T-helper 2 cell treated with Interferon-gamma antibody and Interleukin-4, amounts not matched to agents 5 μg/mL and 100 μg/mL, for 36 hours (primary cell): ENCODE measurements around the gene KMT2E.

Source experiments
- DNase-seq: peaks from one replicate; pipeline ENCODE4 v3.0.0; 2021; ENCODE audit warnings: low spot score
- H3K27ac Mint-ChIP-seq: one replicate; pipeline ENCODE4 v1.8.0; 2021; ENCODE audit warnings: mild to moderate bottlenecking, mixed read lengths
- H3K27me3 Mint-ChIP-seq: one replicate; pipeline ENCODE4 v1.8.0; 2021; ENCODE audit warnings: low read depth, mixed read lengths
- H3K36me3 Mint-ChIP-seq: one replicate; pipeline ENCODE4 v1.8.0; 2021; ENCODE audit warnings: low read depth, mixed read lengths
- H3K4me1 Mint-ChIP-seq: one replicate; pipeline ENCODE4 v1.8.0; 2021; ENCODE audit warnings: low read depth, mixed read lengths
- H3K4me3 Mint-ChIP-seq: one replicate; pipeline ENCODE4 v1.8.0; 2022; ENCODE audit warnings: mild to moderate bottlenecking, moderate library complexity, mixed read lengths
- H3K9me3 Mint-ChIP-seq: one replicate; pipeline ENCODE4 v1.8.0; 2021; ENCODE audit warnings: mixed read lengths

KMT2E gene

GRCh38 chr7:105132835-105133234 is 118.8 kb downstream of the KMT2E start:
- peaks cover 23% of the 10 kb centered on the region for H3K36me3 Mint-ChIP-seq
- no peaks in the 10 kb centered on the region for H3K27me3 Mint-ChIP-seq
- H3K27ac Mint-ChIP-seq: no peak overlapping the region
- no peak for DNase-seq
- H3K4me3 Mint-ChIP-seq: no peak overlapping the region
- H3K4me1 Mint-ChIP-seq: peaks cover 21% of the 10 kb centered on the region
- no peaks in the 10 kb centered on the region for H3K9me3 Mint-ChIP-seq

- Mint-ChIP-seq H3K9me3 (no peaks in the 10 kb centered on the region), H3K27me3 (no peaks in the 10 kb centered on the region), H3K36me3 (peaks cover 25% of the 10 kb centered on the region), H3K4me3 (no peak overlapping the region), H3K27ac (no peak overlapping the region), H3K4me1 (peaks cover 19% of the 10 kb centered on the region)
- no peak for DNase-seq
Measured at GRCh38 chr7:105133358-105133757, 119.4 kb downstream of the KMT2E start.

DNA sequence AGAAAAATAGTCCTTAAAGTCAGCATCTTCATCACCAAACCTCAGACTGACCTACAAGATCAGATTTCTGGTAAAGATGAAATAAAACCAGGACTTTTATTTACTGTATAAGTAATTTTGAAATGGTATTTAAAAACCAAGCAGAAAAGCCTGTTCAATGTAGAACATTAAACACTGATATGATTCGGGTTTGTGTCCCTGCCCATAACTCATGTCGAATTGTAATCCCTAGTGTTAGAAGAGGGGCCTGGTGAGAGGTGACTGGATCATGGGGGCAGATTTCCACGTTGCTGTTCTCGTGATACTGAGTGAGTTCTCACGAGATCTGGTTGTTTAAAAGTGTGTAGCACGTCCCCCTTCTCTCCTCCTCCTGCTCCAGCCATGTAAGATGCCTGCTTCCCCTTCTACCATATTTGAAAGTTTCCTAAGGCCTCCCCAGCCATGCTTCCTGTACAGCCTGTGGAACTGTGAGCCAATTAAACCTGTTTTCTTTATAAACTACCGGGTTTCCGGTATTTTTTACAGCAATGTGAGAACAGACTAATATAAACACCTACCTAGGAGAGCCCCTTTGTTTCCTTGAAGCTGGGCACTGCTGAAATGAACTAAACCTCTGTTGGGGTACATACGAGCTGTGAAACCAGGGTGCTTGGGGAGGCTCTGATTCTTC is 120.1 kb downstream of the KMT2E start:
- Mint-ChIP-seq H3K36me3 (peaks cover 26% of the 10 kb centered on the region), H3K4me1 (peaks cover 19% of the 10 kb centered on the region), H3K27me3 (no peaks in the 10 kb centered on the region), H3K4me3 (no peak overlapping the region), H3K27ac (no peak overlapping the region), H3K9me3 (no peaks in the 10 kb centered on the region)
- no peak for DNase-seq

- H3K4me1 Mint-ChIP-seq: peaks cover 9% of the 10 kb centered on the region
- H3K36me3 Mint-ChIP-seq: peaks cover 23% of the 10 kb centered on the region
Measured at GRCh38 chr7:105136221-105136620, 122.2 kb downstream of the KMT2E start.

GRCh38 chr7:105137898-105138297 is 123.9 kb downstream of the KMT2E start:
- no peak for DNase-seq
- Mint-ChIP-seq H3K36me3 (peaks cover 26% of the 10 kb centered on the region), H3K4me3 (no peak overlapping the region), H3K4me1 (peaks cover 3% of the 10 kb centered on the region), H3K27me3 (no peaks in the 10 kb centered on the region), H3K27ac (no peak overlapping the region), H3K9me3 (no peaks in the 10 kb centered on the region)

More at GRCh38 chr7:105136221-105136620, 122.2 kb downstream of the KMT2E start:
- Mint-ChIP-seq H3K9me3 (no peaks in the 10 kb centered on the region), H3K4me3 (no peak overlapping the region), H3K27me3 (no peaks in the 10 kb centered on the region), H3K27ac (no peak overlapping the region)
- DNase-seq: no peak

DNA sequence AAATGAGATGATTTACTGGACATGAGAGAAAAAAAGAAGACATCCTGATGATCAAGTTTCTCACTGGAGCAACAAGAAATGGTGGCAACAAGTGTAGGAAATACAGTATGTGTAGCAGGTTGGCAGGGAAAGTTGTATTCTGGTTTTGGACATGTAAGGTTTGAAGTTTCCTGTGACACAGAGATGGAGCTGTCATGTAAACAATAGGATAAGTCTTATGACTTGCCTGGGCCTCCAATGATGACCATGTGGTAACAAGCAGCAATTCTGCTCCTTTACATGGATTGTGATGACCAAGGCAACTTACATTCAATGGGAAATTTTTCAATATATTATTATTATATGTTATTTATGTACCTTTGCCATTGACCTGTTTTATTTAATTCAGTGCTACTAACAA is 125.4 kb downstream of the KMT2E start:
- H3K4me3 Mint-ChIP-seq: no peak overlapping the region
- H3K9me3 Mint-ChIP-seq: no peaks in the 10 kb centered on the region
- no peak overlapping the region for H3K27ac Mint-ChIP-seq
- no peaks in the 10 kb centered on the region for H3K27me3 Mint-ChIP-seq
- no peak for DNase-seq
- peaks cover 3% of the 10 kb centered on the region for H3K4me1 Mint-ChIP-seq
- H3K36me3 Mint-ChIP-seq: peaks cover 24% of the 10 kb centered on the region

DNA sequence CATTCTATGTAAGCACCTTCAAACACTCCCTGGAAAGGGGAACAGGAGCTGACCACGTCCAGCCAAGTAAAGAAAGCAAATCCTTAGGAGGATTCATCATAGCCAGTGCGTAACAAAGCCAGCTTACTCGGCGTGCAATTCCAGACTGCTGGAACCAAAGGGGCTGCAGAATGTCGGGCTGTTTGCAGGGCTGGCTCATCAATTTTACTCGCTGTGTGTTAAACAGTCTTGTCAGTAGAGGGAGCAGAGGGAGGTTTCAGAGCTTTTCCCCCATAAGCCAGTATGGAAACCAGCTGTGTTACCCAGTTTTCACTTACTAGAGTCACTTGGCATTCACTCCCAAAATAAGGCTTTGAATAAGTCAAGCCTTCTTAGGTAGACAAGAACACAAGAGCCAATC is 127.1 kb downstream of the KMT2E start:
- Mint-ChIP-seq H3K36me3 (peaks cover 29% of the 10 kb centered on the region), H3K27me3 (no peaks in the 10 kb centered on the region), H3K9me3 (no peaks in the 10 kb centered on the region), H3K27ac (no peak overlapping the region), H3K4me1 (peaks cover 3% of the 10 kb centered on the region), H3K4me3 (no peak overlapping the region)
- no peak for DNase-seq

GRCh38 chr7:105149827-105150226 is 135.8 kb downstream of the KMT2E start:
- no peak overlapping the region for H3K27ac Mint-ChIP-seq
- H3K4me3 Mint-ChIP-seq: no peak overlapping the region
- H3K36me3 Mint-ChIP-seq: peaks cover 9% of the 10 kb centered on the region
- H3K4me1 Mint-ChIP-seq: peaks cover 6% of the 10 kb centered on the region
- no peak for DNase-seq
- H3K27me3 Mint-ChIP-seq: no peaks in the 10 kb centered on the region
- no peaks in the 10 kb centered on the region for H3K9me3 Mint-ChIP-seq

DNA sequence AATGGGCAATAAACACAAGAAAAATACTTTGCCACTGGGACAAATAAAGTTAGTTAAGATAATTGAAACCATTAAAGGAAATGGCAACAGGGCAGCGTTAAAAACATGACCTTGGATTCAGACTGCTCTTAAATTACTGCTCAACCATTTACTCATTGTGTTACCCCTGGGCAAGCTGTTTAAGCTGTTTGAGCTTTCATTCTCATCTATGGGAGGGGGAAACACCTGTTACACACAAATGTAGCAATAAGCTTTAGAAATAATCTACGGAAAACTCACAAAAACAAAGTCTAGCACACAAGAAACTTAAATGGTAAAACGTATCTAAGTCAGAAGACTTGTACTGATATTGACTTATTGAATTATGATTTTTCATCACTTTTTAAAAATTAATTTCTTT is 137.1 kb downstream of the KMT2E start:
- Mint-ChIP-seq H3K4me1 (peaks cover 6% of the 10 kb centered on the region), H3K36me3 (peaks cover 6% of the 10 kb centered on the region), H3K27me3 (no peaks in the 10 kb centered on the region), H3K27ac (no peak overlapping the region), H3K4me3 (no peak overlapping the region), H3K9me3 (no peaks in the 10 kb centered on the region)
- no peak for DNase-seq

GRCh38 chr7:105153531-105153930 is 139.5 kb downstream of the KMT2E start:
- no peaks in the 10 kb centered on the region for H3K27me3 Mint-ChIP-seq
- no peaks in the 10 kb centered on the region for H3K9me3 Mint-ChIP-seq
- H3K27ac Mint-ChIP-seq: no peak overlapping the region
- peaks cover 4% of the 10 kb centered on the region for H3K36me3 Mint-ChIP-seq
- peaks cover 6% of the 10 kb centered on the region for H3K4me1 Mint-ChIP-seq
- no peak for DNase-seq
- no peak overlapping the region for H3K4me3 Mint-ChIP-seq

DNA sequence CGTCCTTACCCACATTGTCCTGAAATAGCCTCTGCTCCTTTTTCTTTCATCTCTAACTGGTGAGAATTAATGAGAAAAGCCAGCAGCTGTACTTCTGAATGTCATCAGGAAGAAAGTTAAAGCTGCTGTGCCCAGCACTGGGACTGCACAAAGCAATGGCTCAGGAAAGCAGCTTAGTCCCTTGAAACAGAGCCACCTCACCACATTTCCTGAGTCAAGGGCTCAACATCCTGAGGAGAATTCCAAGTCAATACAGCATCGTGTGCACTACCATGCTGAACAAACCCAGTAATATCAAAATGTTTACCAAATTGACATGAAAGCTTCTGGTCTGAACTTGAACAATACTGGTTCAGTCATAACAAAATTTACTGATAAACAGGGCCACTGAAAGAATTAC is 140.1 kb downstream of the KMT2E start:
- H3K27me3 Mint-ChIP-seq: no peaks in the 10 kb centered on the region

GRCh38 chr7:105156731-105157130 is 142.7 kb downstream of the KMT2E start:
- no peak for DNase-seq
- no peaks in the 10 kb centered on the region for H3K4me1 Mint-ChIP-seq
- H3K36me3 Mint-ChIP-seq: peaks cover 11% of the 10 kb centered on the region
- H3K4me3 Mint-ChIP-seq: no peak overlapping the region
- H3K27me3 Mint-ChIP-seq: no peaks in the 10 kb centered on the region
- no peak overlapping the region for H3K27ac Mint-ChIP-seq
- H3K9me3 Mint-ChIP-seq: no peaks in the 10 kb centered on the region

More for the DNA sequence above, 140.1 kb downstream of the KMT2E start:
- no peak overlapping the region for H3K4me3 Mint-ChIP-seq
- DNase-seq: no peak
- no peaks in the 10 kb centered on the region for H3K9me3 Mint-ChIP-seq
- no peak overlapping the region for H3K27ac Mint-ChIP-seq
- peaks cover 6% of the 10 kb centered on the region for H3K4me1 Mint-ChIP-seq
- H3K36me3 Mint-ChIP-seq: peaks cover 6% of the 10 kb centered on the region

GRCh38 chr7:105157278-105157677 is 143.3 kb downstream of the KMT2E start:
- peaks cover 11% of the 10 kb centered on the region for H3K36me3 Mint-ChIP-seq
- H3K9me3 Mint-ChIP-seq: no peaks in the 10 kb centered on the region
- H3K27ac Mint-ChIP-seq: no peak overlapping the region

DNA sequence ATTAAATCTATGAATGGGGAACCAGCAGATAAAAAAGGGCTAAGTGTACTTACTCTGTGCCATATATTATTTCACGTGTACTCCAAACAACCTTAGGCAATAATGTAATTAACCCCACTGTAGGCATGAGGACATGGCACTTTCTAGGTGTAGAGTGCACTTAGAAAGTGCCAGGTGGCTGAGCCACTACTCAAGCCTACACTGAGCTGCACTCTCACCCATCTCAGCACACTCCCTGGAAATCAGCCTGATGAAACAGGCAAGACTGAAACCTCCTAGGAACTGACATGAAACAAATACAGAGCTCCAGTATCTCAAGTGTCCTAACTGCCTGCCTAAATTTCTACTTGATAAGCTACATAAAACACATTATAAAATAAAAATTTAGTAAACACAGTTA is 147.4 kb downstream of the KMT2E start:
- Mint-ChIP-seq H3K4me3 (no peak overlapping the region), H3K36me3 (peaks cover 32% of the 10 kb centered on the region), H3K27ac (no peak overlapping the region), H3K27me3 (no peaks in the 10 kb centered on the region), H3K4me1 (no peaks in the 10 kb centered on the region), H3K9me3 (no peaks in the 10 kb centered on the region)
- no peak for DNase-seq

More at GRCh38 chr7:105157278-105157677, 143.3 kb downstream of the KMT2E start:
- no peaks in the 10 kb centered on the region for H3K27me3 Mint-ChIP-seq
- no peak overlapping the region for H3K4me3 Mint-ChIP-seq
- DNase-seq: no peak
- H3K4me1 Mint-ChIP-seq: no peaks in the 10 kb centered on the region
